Endothelial cell of umbilical vein (primary cell): ENCODE measurements around the gene KRTAP29-1. TPM values are rescaled to one million over a fixed set of nuclear protein-coding genes. Genes with fewer than 3 reads are reported as not detected.
A peak's percentile ranks its signal among the peaks of the same experiment; 100 is the strongest.

ENCODE experiments used
- BruUV-seq: library from RNA; stranded (reverse); fragments of 400-500 nt; replicated peaks from 2 replicates; lab custom pipeline; 2021; lab: Mats Ljungman, UMichigan
- CTCF ChIA-PET: fragments of 300-600, 350-600 bp; sonication (Branson Sonifier 250); formaldehyde crosslinking; loops from one replicate; lab custom pipeline; 2021; ENCODE audit warnings: antibody characterized with exemption, inconsistent platforms; lab: Charles Lee
- POLR2A ChIA-PET: fragments of 300-600, 350-600 bp; sonication (Branson Sonifier 250); formaldehyde crosslinking; loops from one replicate; lab custom pipeline; 2021; ENCODE audit warnings: antibody characterized with exemption, inconsistent platforms; lab: Charles Lee
- DNase-seq: peaks from one replicate; pipeline ENCODE4 v3.0.0-alpha.2; 2011; ENCODE audit warnings: low read depth, low spot score
- FAIRE-seq: peaks from 2 replicates; lab custom pipeline; 2011; peaks lifted over from hg19 to GRCh38; lab: Jason Lieb, UNC
- H2AFZ ChIP-seq: 2 replicates; pipeline ENCODE4 v1.6.0; 2012; ENCODE audit warnings: low read depth, low read length, control low read depth, inconsistent platforms
- H3K27ac ChIP-seq: 2 replicates; pipeline ENCODE4 v1.5.1; 2011; ENCODE audit warnings: low read depth, mild to moderate bottlenecking, control low read depth, low read length, moderate library complexity; ENCODE audit not compliant: insufficient read depth
- H3K27me3 ChIP-seq, 2 experiments: 2 replicates each; pipeline versions ENCODE4 v1.6.0 to v1.6.1; 2011; ENCODE audit warnings: low read length in 2 of 2, mixed read lengths in 1 of 2; ENCODE audit not compliant: control insufficient read depth in 2 of 2, insufficient read depth in 2 of 2
- H3K36me3 ChIP-seq, 2 experiments: 2 replicates in 1 of 2; 3 replicates in 1 of 2; pipeline ENCODE4 v1.5.1; 2011; ENCODE audit warnings: low read length in 2 of 2, mild to moderate bottlenecking in 1 of 2, moderate library complexity in 1 of 2; ENCODE audit not compliant: control insufficient read depth in 2 of 2, insufficient read depth in 2 of 2; ENCODE audit errors: extremely low read depth in 1 of 2
- H3K4me1 ChIP-seq: 3 replicates; pipeline ENCODE4 v1.5.1; 2011; ENCODE audit warnings: mild to moderate bottlenecking, low read length; ENCODE audit not compliant: control insufficient read depth, insufficient read depth; ENCODE audit errors: extremely low read depth
- H3K4me2 ChIP-seq: 2 replicates; pipeline ENCODE4 v1.6.1; 2011; ENCODE audit warnings: low read length, control low read depth, mixed read lengths; ENCODE audit not compliant: insufficient read depth
- H3K4me3 ChIP-seq, 3 experiments: fragments of 200-600 bp in 1 of 3; sonication (generic), shearing (Covaris generic) in 1 of 3; replicated peaks in 1 of 3; 2 replicates each; pipeline ENCODE4 v1.5.1; 2011 to 2016; ENCODE audit warnings: control low read depth in 3 of 3, low read length in 3 of 3, mild to moderate bottlenecking in 2 of 3, inconsistent platforms in 1 of 3, low read depth in 1 of 3, moderate library complexity in 1 of 3; ENCODE audit not compliant: insufficient read depth in 1 of 3
- H3K79me2 ChIP-seq: 2 replicates; pipeline ENCODE4 v1.6.0; 2012; ENCODE audit warnings: low read length, inconsistent platforms; ENCODE audit not compliant: control insufficient read depth, insufficient read depth
- H3K9ac ChIP-seq: replicated peaks from 2 replicates; pipeline ENCODE3; 2011; ENCODE audit warnings: low read length, control low read depth; ENCODE audit not compliant: insufficient read depth; ENCODE audit errors: extremely low read depth
- H3K9me1 ChIP-seq: replicated peaks from 3 replicates; pipeline ENCODE4 v1.6.0; 2011; ENCODE audit warnings: mild to moderate bottlenecking, low read length; ENCODE audit not compliant: control insufficient read depth, insufficient read depth; ENCODE audit errors: extremely low read depth
- H3K9me3 ChIP-seq: replicated peaks from 2 replicates; pipeline ENCODE4 v1.5.1; 2012; ENCODE audit warnings: low read length, inconsistent platforms; ENCODE audit not compliant: control insufficient read depth, insufficient read depth
- H4K20me1 ChIP-seq: replicated peaks from 2 replicates; pipeline ENCODE3; 2011; ENCODE audit warnings: mild to moderate bottlenecking, low read length; ENCODE audit not compliant: control insufficient read depth, insufficient read depth; ENCODE audit errors: extremely low read depth
- CTCF ChIP-seq, 2 donors: IDR thresholded peaks; 1 replicate in 1 of 2; 2 replicates in 1 of 2; pipeline ENCODE4 v1.5.1; 2011; ENCODE audit warnings: low read length in 2 of 2, mild to moderate bottlenecking in 2 of 2, moderate library complexity in 2 of 2, control low read depth in 1 of 2, inconsistent platforms in 1 of 2, low read depth in 1 of 2; ENCODE audit not compliant: insufficient read depth in 1 of 2; ENCODE audit errors: extremely low read depth in 1 of 2
- EZH2 ChIP-seq: IDR thresholded peaks from 2 replicates; pipeline ENCODE4 v1.6.1; 2012; ENCODE audit warnings: borderline replicate concordance, low read depth, mild to moderate bottlenecking, moderate library complexity, low read length, inconsistent platforms; ENCODE audit not compliant: severe bottlenecking
- FOS ChIP-seq: IDR thresholded peaks from 2 replicates; pipeline ENCODE4 v1.6.1; 2011; ENCODE audit warnings: mild to moderate bottlenecking, low read length, moderate library complexity, borderline replicate concordance; ENCODE audit not compliant: insufficient read depth
- GATA2 ChIP-seq: IDR thresholded peaks from 2 replicates; pipeline ENCODE4 v1.7.0; 2011; ENCODE audit warnings: low read depth, mild to moderate bottlenecking, moderate library complexity, mixed read lengths, low read length; ENCODE audit not compliant: insufficient read length, insufficient read depth
- JUN ChIP-seq: IDR thresholded peaks from 2 replicates; pipeline ENCODE4 v1.6.1; 2011; ENCODE audit warnings: borderline replicate concordance, low read depth; ENCODE audit not compliant: insufficient read length, insufficient read depth
- MYC ChIP-seq: IDR thresholded peaks from one replicate; pipeline ENCODE4 v1.6.1; 2011; ENCODE audit warnings: mild to moderate bottlenecking, low read depth, low read length
- POLR2A ChIP-seq: IDR thresholded peaks from 2 replicates; pipeline ENCODE4 v1.6.1; 2012; ENCODE audit warnings: low read depth, mild to moderate bottlenecking, control low read depth, low read length
- POLR2AphosphoS5 ChIP-seq: IDR thresholded peaks from 2 replicates; pipeline ENCODE4 v1.6.1; 2012; ENCODE audit warnings: low read depth, mild to moderate bottlenecking, control low read depth, low read length, moderate library complexity; ENCODE audit not compliant: insufficient read depth
- dilution Hi-C: fragments of 300-500 bp; cut with MboI; formaldehyde crosslinking; loops from one replicate; pipeline ENCODE4 v1.15.0; 2019; ENCODE audit warnings: low sequenced_read_pairs; ENCODE audit not compliant: extremely low pct_ligation_motif_present
- intact Hi-C: fragments of 100-400 bp; cut with micrococcal nuclease; formaldehyde crosslinking; loops from one replicate; pipeline ENCODE4 v1.10.0; 2022
- polyA plus RNA-seq, 4 experiments: library from polyadenylated mRNA; depleted of rRNA in 3 of 4; stranded (reverse) in 3 of 4; unstranded in 1 of 4; fragments of >200 nt; gene quantifications; 2 replicates each; pipeline versions ENCODE4 v1.2.1 to v1.2.3, GENCODE V29; 2011 to 2012; ENCODE audit warnings: missing spikeins in 1 of 4
- small RNA-seq: library from RNA; depleted of rRNA; stranded (forward); fragments of <200 nt; gene quantifications from one replicate; pipeline ENCODE3, GENCODE V24; 2012; ENCODE audit warnings: low replicate concordance, low read depth; ENCODE audit not compliant: insufficient read depth, insufficient read length
- total RNA-seq: library from RNA; stranded (reverse); gene quantifications from 2 replicates; pipeline ENCODE4 v1.2.3, GENCODE V29; 2021
- TF ChIP-seq, protein P1 (sequence below): IDR thresholded peaks from 2 replicates; pipeline ENCODE4 v1.6.1; 2011; ENCODE audit not compliant: insufficient read depth, insufficient read length

Gene KRTAP29-1
- total and polyA plus RNA-seq, 2 donors (not counting 3 experiments of a cell fraction or from before 2014, with no cell fraction given) = not detected

DNA sequence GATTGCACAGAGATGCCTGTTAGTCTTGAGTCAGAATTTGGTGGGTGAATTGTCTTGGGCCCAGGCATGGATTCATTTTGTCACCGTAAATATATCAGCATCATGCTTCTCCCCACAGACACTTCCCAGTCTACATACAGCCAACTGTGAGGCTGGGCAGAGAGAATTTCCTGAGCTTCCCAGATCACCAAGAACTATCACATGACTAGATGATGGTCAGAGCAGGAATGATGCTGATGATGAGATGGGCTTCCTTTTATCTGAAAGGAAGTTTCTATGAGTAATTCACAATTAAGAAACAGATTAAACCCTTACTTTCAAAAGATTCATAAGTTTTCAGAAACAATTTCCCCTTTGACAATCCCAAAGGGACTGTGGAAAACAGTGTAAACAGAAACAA is 47.8 kb downstream of the KRTAP29-1 start:
- H3K27ac ChIP-seq = no peak overlapping the region
- BruUV-seq = no TSS peak
- no peaks in the 10 kb centered on the region for H3K27me3 ChIP-seq
- ChIA-PET CTCF (no interaction called here), POLR2A (no interaction called here)
- H3K9me1 ChIP-seq = no peaks in the 10 kb centered on the region
- dilution Hi-C loops (no loop called here), intact Hi-C loops (no loop called here)
- H3K4me1 ChIP-seq = no peaks in the 10 kb centered on the region
- no peaks in the 10 kb centered on the region for H3K79me2 ChIP-seq
- no peak overlapping the region for H2AFZ ChIP-seq
- TF ChIP-seq FOS (no peak), GATA2 (no peak), CTCF (IDR thresholded peaks at IDR 0.05; ENCODE audit: extremely low read depth in 1 of 2, insufficient read depth in 1 of 2, low read depth in 1 of 2, low read length in 2 of 2) (no peak), JUN (no peak), POLR2AphosphoS5 (no peak), POLR2A (no peak), EZH2 (no peak), MYC (no peak)
- TF ChIP-seq, protein P1, sequence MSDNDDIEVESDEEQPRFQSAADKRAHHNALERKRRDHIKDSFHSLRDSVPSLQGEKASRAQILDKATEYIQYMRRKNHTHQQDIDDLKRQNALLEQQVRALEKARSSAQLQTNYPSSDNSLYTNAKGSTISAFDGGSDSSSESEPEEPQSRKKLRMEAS = no peak
- no peaks in the 10 kb centered on the region for H3K36me3 ChIP-seq
- peak; percentile 0 for DNase-seq
- no peaks in the 10 kb centered on the region for H4K20me1 ChIP-seq
- H3K9me3 ChIP-seq = no peaks in the 10 kb centered on the region
- no peak overlapping the region for H3K4me2 ChIP-seq
- FAIRE-seq = no peak
- no peak overlapping the region for H3K4me3 ChIP-seq
- H3K9ac ChIP-seq = no peak overlapping the region

Small RNA genes lying within 50 kb of the gene (small RNA-seq; reads per million reads assigned to genes)
- not detected for gene KRTAP9-10P

Other genes starting within 250 kb of the KRTAP29-1 start
Only the 30 nearest of the 37 such genes appear.
- not detected in 2 replicates for gene KRTAP4-16, start 200.6 kb downstream of the KRTAP29-1 start, total RNA-seq
- not detected in 2 replicates for gene KRTAP4-16, start 200.6 kb downstream of the KRTAP29-1 start, polyA plus RNA-seq
- gene KRTAP4-9, start 197.5 kb downstream of the KRTAP29-1 start, total RNA-seq = not detected in 2 replicates
- not detected in 2 replicates for gene KRTAP4-9, start 197.5 kb downstream of the KRTAP29-1 start, polyA plus RNA-seq
- not detected in 2 replicates for gene KRTAP4-11, start 184.5 kb downstream of the KRTAP29-1 start, total RNA-seq
- gene KRTAP4-11, start 184.5 kb downstream of the KRTAP29-1 start, polyA plus RNA-seq = not detected in 2 replicates
- gene KRTAP4-12, start 178.7 kb downstream of the KRTAP29-1 start, total RNA-seq = not detected in 2 replicates
- not detected in 2 replicates for gene KRTAP4-12, start 178.7 kb downstream of the KRTAP29-1 start, polyA plus RNA-seq
- not detected in 2 replicates for gene KRTAP4-6, start 162.3 kb downstream of the KRTAP29-1 start, total RNA-seq
- gene KRTAP4-6, start 162.3 kb downstream of the KRTAP29-1 start, polyA plus RNA-seq = not detected in 2 replicates
- gene KRTAP4-5, start 153.0 kb downstream of the KRTAP29-1 start, total RNA-seq = not detected in 2 replicates
- not detected in 2 replicates for gene KRTAP4-5, start 153.0 kb downstream of the KRTAP29-1 start, polyA plus RNA-seq
- not detected in 2 replicates for gene KRTAP4-4, start 142.1 kb downstream of the KRTAP29-1 start, total RNA-seq
- gene KRTAP4-4, start 142.1 kb downstream of the KRTAP29-1 start, polyA plus RNA-seq = not detected in 2 replicates
- gene KRTAP4-3, start 134.6 kb downstream of the KRTAP29-1 start, total RNA-seq = not detected in 2 replicates
- not detected in 2 replicates for gene KRTAP4-3, start 134.6 kb downstream of the KRTAP29-1 start, polyA plus RNA-seq
- gene KRTAP4-2, start 124.6 kb downstream of the KRTAP29-1 start, total RNA-seq = not detected in 2 replicates
- not detected in 2 replicates for gene KRTAP4-2, start 124.6 kb downstream of the KRTAP29-1 start, polyA plus RNA-seq
- not detected in 2 replicates for gene KRTAP4-1, start 117.9 kb downstream of the KRTAP29-1 start, total RNA-seq
- not detected in 2 replicates for gene KRTAP4-1, start 117.9 kb downstream of the KRTAP29-1 start, polyA plus RNA-seq
- gene KRTAP9-1, start 113.0 kb downstream of the KRTAP29-1 start, total RNA-seq = not detected in 2 replicates
- gene KRTAP9-1, start 113.0 kb downstream of the KRTAP29-1 start, polyA plus RNA-seq = not detected in 2 replicates
- not detected in 2 replicates for gene KRTAP9-2, start 76.2 kb downstream of the KRTAP29-1 start, total RNA-seq
- gene KRTAP9-2, start 76.2 kb downstream of the KRTAP29-1 start, polyA plus RNA-seq = not detected in 2 replicates
- not detected in 2 replicates for gene KRTAP9-3, start 70.4 kb downstream of the KRTAP29-1 start, total RNA-seq
- gene KRTAP9-3, start 70.4 kb downstream of the KRTAP29-1 start, polyA plus RNA-seq = not detected in 2 replicates
- not detected in 2 replicates for gene KRTAP9-8, start 64.9 kb downstream of the KRTAP29-1 start, total RNA-seq
- gene KRTAP9-8, start 64.9 kb downstream of the KRTAP29-1 start, polyA plus RNA-seq = not detected in 2 replicates
- not detected in 2 replicates for gene KRTAP9-4, start 53.2 kb downstream of the KRTAP29-1 start, total RNA-seq
- gene KRTAP9-4, start 53.2 kb downstream of the KRTAP29-1 start, polyA plus RNA-seq = not detected in 2 replicates
- gene KRTAP9-9, start 47.5 kb downstream of the KRTAP29-1 start, total RNA-seq = not detected in 2 replicates
- gene KRTAP9-9, start 47.5 kb downstream of the KRTAP29-1 start, polyA plus RNA-seq = not detected in 2 replicates
- not detected in 2 replicates for gene KRTAP9-6, start 37.5 kb downstream of the KRTAP29-1 start, total RNA-seq
- gene KRTAP9-6, start 37.5 kb downstream of the KRTAP29-1 start, polyA plus RNA-seq = not detected in 2 replicates
- not detected in 2 replicates for gene KRTAP9-7, start 27.2 kb downstream of the KRTAP29-1 start, total RNA-seq
- gene KRTAP9-7, start 27.2 kb downstream of the KRTAP29-1 start, polyA plus RNA-seq = not detected in 2 replicates
- gene KRTAP16-1, start 6.5 kb upstream of the KRTAP29-1 start, total RNA-seq = not detected in 2 replicates
- not detected in 2 replicates for gene KRTAP16-1, start 6.5 kb upstream of the KRTAP29-1 start, polyA plus RNA-seq
- gene KRTAP17-1, start 12.9 kb upstream of the KRTAP29-1 start, total RNA-seq = not detected in 2 replicates
- not detected in 2 replicates for gene KRTAP17-1, start 12.9 kb upstream of the KRTAP29-1 start, polyA plus RNA-seq
- gene KRT33A, start 48.0 kb upstream of the KRTAP29-1 start, total RNA-seq = not detected in 2 replicates
- not detected in 2 replicates for gene KRT33A, start 48.0 kb upstream of the KRTAP29-1 start, polyA plus RNA-seq
- not detected in 2 replicates for gene KRT33B, start 67.0 kb upstream of the KRTAP29-1 start, total RNA-seq
- gene KRT33B, start 67.0 kb upstream of the KRTAP29-1 start, polyA plus RNA-seq = not detected in 2 replicates
- gene KRT34, start 79.5 kb upstream of the KRTAP29-1 start, total RNA-seq = not detected in 2 replicates
- not detected in 2 replicates for gene KRT34, start 79.5 kb upstream of the KRTAP29-1 start, polyA plus RNA-seq
- not detected in 2 replicates for gene KRT31, start 94.8 kb upstream of the KRTAP29-1 start, total RNA-seq
- gene KRT31, start 94.8 kb upstream of the KRTAP29-1 start, polyA plus RNA-seq = not detected in 2 replicates
- gene KRT37, start 121.7 kb upstream of the KRTAP29-1 start, total RNA-seq = not detected in 2 replicates
- gene KRT37, start 121.7 kb upstream of the KRTAP29-1 start, polyA plus RNA-seq = not detected in 2 replicates
- not detected in 2 replicates for gene KRT38, start 138.1 kb upstream of the KRTAP29-1 start, total RNA-seq
- gene KRT38, start 138.1 kb upstream of the KRTAP29-1 start, polyA plus RNA-seq = not detected in 2 replicates
- not detected in 2 replicates for gene KRT32, start 164.5 kb upstream of the KRTAP29-1 start, total RNA-seq
- gene KRT32, start 164.5 kb upstream of the KRTAP29-1 start, polyA plus RNA-seq = not detected in 2 replicates
- not detected in 2 replicates for gene KRT35, start 178.3 kb upstream of the KRTAP29-1 start, total RNA-seq
- gene KRT35, start 178.3 kb upstream of the KRTAP29-1 start, polyA plus RNA-seq = 0.08 TPM in 1 of 2 replicates, not detected in the other
- gene KRT36, start 187.1 kb upstream of the KRTAP29-1 start, total RNA-seq = not detected in 2 replicates
- gene KRT36, start 187.1 kb upstream of the KRTAP29-1 start, polyA plus RNA-seq = 0.04 and 0.11 TPM in 2 replicates
- not detected in 2 replicates for gene KRT13, start 202.8 kb upstream of the KRTAP29-1 start, total RNA-seq
- gene KRT13, start 202.8 kb upstream of the KRTAP29-1 start, polyA plus RNA-seq = not detected in 2 replicates